TTC549 (cell line): ENCODE measurements around the gene DRC7.
"Not testable (repeated sequence)": the region's sequence is repeated elsewhere in the genome, so short reads cannot be mapped to it uniquely, and the experiment has no call there.

Experiments
- FAIRE-seq: peaks from 2 replicates; lab custom pipeline; 2012; peaks lifted over from hg19 to GRCh38; lab: Jason Lieb, UNC

The DRC7 gene

DNA sequence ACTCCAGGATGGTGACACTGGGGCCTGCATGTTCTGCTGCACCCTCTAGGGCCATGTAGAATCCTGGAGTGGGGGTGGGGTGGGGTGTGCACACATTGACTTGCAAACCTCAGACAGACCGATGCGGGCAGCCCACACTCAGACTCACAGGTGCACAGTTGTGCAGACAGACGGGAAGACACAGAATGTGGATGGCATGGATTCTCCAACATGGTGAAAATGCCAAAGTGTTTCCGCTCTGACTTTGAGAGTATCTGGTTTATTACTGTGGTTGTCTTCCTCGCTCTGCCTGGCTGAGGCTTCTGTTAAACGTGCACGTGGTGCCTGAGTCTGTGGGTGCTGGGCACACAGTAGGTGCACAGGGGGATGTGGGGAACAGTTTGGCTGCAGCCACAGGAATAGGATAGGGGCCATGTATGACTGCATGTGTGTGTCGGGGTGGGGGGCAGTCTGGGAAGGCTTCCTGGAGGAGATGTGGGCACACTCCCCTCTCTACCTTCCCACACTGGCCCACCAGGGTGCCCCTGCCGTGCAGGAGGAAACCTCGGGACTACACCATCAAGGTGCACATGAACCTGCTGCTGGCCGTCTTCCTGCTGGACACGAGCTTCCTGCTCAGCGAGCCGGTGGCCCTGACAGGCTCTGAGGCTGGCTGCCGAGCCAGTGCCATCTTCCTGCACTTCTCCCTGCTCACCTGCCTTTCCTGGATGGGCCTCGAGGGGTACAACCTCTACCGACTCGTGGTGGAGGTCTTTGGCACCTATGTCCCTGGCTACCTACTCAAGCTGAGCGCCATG, 35.5 kb upstream of the DRC7 start:
- no peak for FAIRE-seq

GRCh38 chr16:57660715-57661463, 33.7 kb upstream of the DRC7 start:
- FAIRE-seq: no peak

DNA sequence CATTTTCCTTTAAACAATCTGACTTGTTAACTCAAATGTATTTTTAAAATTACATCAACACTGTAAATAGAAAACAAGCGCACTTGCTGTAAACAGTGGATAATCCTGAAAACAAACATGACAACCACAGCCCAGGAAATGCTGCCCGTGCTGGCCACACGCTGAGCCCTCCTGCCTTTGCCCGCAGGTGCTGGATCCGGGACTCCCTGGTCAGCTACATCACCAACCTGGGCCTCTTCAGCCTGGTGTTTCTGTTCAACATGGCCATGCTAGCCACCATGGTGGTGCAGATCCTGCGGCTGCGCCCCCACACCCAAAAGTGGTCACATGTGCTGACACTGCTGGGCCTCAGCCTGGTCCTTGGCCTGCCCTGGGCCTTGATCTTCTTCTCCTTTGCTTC, 33.1 kb upstream of the DRC7 start:
- FAIRE-seq: no peak

DNA sequence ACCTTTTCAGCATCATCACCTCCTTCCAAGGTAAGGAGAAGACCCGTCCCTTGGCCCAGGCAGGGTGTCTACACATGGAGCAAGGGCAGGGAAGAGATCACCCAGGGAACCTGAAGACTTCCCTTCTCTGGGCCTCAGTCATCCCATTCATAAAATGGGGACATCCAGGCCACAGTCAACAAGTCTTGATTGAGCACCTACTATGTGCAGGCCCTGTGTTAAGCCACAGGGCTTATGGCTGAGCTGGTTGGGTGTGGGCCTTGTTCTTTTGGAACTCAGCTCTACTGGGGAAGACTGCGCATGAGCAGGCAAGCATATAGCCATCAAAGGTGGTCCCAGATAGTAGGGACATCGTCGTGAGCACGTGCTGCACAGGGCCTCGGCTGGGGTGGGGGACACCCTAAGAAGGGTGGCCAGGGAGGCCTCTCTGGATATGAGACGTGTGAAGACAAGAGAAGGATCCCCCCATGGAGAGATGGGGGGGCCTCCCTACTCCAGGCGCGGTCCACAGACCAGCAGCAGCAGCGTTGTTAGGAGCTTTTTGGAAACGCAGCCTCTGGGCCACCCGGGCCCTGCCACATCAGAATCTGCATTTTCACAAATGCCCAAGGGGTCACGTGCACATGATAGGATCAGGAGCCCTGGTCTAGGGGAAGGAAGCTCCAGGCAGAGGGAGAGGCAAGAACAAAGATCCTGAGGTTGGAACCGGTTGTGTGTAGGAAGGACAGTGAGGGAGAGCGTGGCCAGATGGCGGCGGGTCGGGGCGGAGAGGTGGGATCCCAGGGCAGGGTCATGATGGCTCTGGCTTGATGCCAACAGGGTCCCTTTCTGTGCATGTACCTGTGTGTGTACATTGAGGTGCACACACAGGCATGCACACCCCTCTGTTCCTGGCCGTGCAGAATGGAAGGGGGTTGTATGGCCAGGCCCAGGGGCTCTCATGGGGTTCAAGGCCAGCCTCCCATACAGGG, 32.4 kb upstream of the DRC7 start:
- no peak for FAIRE-seq

DNA sequence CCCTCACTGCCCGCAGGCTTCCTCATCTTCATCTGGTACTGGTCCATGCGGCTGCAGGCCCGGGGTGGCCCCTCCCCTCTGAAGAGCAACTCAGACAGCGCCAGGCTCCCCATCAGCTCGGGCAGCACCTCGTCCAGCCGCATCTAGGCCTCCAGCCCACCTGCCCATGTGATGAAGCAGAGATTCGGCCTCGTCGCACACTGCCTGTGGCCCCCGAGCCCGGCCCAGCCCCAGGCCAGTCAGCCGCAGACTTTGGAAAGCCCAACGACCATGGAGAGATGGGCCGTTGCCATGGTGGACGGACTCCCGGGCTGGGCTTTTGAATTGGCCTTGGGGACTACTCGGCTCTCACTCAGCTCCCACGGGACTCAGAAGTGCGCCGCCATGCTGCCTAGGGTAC, 31.2 kb upstream of the DRC7 start:
- FAIRE-seq: no peak

DNA sequence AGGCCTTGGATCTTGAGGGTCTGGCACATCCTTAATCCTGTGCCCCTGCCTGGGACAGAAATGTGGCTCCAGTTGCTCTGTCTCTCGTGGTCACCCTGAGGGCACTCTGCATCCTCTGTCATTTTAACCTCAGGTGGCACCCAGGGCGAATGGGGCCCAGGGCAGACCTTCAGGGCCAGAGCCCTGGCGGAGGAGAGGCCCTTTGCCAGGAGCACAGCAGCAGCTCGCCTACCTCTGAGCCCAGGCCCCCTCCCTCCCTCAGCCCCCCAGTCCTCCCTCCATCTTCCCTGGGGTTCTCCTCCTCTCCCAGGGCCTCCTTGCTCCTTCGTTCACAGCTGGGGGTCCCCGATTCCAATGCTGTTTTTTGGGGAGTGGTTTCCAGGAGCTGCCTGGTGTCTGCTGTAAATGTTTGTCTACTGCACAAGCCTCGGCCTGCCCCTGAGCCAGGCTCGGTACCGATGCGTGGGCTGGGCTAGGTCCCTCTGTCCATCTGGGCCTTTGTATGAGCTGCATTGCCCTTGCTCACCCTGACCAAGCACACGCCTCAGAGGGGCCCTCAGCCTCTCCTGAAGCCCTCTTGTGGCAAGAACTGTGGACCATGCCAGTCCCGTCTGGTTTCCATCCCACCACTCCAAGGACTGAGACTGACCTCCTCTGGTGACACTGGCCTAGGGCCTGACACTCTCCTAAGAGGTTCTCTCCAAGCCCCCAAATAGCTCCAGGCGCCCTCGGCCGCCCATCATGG, 30.5 kb upstream of the DRC7 start:
- no peak for FAIRE-seq

DNA sequence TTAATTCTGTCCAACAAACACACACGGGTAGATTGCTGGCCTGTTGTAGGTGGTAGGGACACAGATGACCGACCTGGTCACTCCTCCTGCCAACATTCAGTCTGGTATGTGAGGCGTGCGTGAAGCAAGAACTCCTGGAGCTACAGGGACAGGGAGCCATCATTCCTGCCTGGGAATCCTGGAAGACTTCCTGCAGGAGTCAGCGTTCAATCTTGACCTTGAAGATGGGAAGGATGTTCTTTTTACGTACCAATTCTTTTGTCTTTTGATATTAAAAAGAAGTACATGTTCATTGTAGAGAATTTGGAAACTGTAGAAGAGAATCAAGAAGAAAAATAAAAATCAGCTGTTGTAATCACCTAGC, 30.0 kb upstream of the DRC7 start:
- no peak for FAIRE-seq

GRCh38 chr16:57665541-57665940, 29.1 kb upstream of the DRC7 start:
- no peak for FAIRE-seq

DNA sequence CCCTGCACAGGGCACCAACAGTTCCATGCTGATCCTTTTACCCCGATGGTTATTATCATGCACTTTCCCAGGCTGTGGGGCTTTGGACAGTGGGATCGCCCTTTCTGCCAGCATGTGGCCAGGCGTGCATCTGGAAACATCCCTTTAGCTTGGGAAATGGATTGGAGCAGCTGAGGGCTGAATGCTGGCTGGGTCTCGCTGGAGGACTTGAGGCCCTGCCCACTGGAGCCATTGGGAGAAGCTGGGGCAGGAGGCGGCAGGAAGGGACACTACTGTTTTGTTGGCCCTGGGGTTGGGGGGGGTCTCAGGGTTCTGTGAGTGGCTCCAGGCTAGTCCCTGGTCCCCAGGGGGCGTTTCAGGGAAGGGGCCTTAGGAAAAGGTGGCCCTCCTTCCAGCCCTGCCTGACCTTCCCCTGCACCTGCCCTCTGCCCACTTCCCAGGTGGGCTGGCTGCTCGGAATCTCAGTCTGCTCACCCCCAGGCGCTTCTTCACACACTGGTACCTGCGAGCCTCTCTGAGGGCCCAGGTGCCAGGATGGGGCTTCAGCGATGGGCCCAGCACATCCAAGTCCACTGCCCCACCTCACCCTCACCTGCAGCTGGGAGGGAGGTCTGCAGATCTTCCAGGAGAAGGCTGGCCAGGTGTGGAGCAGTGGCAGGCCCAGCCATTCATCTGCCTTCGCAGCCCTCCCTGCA, 28.1 kb upstream of the DRC7 start:
- FAIRE-seq: no peak

GRCh38 chr16:57667048-57667525, 27.5 kb upstream of the DRC7 start:
- FAIRE-seq: no peak

DNA sequence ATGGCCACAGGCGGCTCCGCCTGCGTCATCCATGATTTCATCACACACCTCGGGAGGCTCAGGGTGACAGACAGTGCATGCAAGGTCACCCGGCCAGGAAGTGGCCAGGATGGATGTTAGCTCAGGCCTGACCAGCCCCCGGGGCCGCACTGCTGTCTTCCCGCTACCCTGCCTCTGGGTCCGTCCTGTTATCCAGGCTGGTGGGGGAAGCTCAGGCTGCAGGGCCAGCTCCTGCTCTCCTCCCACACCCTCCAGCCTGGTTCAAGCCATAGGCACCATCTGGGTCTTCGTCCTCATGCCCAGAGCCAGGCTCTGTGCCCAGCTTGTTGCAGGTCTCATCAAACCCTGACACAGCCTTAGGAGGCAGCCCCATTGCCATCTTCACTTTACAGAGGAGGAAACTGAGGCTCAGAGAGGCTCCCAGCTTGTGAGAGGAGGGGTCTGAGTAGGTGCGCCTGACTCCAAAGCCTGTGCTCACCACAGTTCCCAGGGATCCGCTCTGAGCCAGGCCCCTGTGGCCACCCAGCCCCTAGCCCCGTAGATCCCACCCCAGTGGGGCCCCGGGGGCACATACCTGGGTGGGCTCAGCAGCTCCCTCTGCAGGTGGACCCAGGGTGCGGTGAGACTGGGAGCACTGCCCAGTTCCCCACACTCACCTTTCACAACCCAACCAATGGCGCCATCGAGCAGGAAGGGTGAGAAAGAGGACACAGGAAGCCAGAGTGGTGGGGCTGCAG, 26.9 kb upstream of the DRC7 start:
- FAIRE-seq: no peak

- FAIRE-seq: no peak
Measured at GRCh38 chr16:57668263-57668571, 26.4 kb upstream of the DRC7 start, which contains the start of gene ADGRG3. ADGRG3 (plus strand) TSS chr16:57668306; CDS start chr16:57668348, 42 bp downstream.

- FAIRE-seq: no peak
Measured at GRCh38 chr16:57668630-57669475, 25.8 kb upstream of the DRC7 start.

DNA sequence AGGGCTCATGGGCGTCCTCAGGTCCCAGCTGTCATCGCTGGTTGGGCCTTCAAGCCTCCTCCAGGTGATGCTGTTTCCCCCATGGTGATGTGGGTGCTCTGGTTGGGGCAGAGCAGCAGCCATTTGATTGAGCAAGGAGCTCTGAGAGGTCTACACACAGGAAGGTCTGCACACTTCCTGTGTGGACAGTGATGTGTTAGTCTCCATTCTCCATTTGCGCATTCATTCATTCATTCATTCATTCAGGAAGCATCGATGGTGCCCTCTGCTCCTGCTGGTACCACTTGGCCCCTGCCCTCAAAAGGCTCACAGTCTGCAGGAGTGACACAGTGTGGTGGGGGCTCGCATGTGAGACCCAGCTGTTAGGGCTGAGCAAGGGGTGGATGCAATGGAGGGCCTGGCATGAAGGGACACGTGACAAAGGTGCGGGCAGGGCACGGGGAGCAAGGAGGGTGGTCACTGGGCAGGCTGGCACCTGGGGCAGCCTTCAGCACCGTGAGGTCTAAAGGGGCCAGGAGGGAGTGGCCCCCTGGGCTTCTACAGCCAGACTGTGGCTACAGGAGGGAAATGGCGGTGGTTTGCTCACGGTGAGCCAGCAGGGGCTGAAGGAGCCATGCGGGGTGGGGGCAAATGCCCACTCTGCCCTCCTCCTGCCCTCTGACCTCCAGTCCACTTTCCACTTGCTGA, 25.0 kb upstream of the DRC7 start:
- FAIRE-seq: no peak

DNA sequence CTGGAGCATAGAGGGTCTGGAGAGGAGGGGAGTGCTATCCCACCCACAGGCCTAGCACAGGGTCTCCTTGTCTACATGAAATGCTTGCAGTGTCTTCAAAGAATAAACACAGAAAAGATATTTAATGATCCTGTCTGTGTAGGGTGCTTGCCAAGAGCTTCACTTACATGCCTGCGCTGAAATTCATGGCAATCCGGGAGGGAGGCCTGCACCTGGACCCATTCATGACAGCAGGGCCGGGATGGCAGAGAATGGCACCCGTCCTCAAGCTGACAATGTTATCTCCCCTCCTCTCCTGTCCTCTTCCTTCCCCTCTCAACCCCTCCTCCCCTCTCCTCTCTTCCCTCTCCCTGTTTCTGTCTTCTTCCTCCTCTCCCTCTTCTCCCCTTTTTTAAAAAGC, 24.4 kb upstream of the DRC7 start:
- FAIRE-seq: no peak

DNA sequence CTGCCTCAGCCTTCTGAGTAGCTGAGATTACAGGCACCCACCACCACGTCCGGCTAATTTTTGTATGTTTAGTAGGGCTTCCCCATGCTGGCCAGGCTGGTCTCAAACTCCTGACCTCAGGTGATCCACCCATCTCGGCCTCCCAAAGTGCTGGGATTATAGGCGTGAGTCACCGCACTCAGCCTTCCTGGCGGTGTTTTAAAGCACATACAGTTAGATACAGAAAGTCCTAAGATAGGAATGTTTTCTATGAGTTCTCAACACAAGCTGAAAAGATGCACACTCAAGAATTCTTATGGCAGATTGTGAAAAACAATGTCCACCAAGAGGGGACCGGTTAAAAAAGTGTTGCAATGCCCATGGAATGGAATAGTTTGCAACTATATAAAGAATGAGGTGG, 23.2 kb upstream of the DRC7 start:
- not testable (repeated sequence) for FAIRE-seq

- FAIRE-seq: no peak
Measured at GRCh38 chr16:57672416-57672815, 22.2 kb upstream of the DRC7 start.

DNA sequence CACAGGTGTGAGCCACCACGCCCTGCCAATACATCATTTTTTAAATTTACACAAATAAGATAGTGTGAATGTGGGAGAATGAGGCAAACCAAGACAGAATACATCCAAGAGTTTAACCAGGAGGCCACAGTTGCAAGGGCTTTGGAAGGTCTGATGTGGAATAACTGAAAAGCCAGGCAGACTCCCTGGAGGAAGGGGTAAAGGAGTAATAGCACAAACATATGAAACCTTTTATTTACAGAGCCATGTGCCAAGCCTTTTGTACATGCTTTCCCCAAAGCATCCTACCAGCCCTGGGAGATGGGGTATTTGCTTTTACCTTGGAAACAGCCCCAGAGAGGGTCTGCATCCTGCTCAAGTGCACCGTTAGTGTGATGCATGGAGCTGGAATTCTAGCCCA, 21.8 kb upstream of the DRC7 start:
- FAIRE-seq: no peak
